ENCODE results near the gene MYMK.
"Not testable (repeated sequence)": the region's sequence is repeated elsewhere in the genome, so short reads cannot be mapped to it uniquely, and the experiment has no call there.

- TF ChIP-seq CTCF (IDR thresholded peaks at IDR 0.05; ENCODE audit: low read depth, low read length); EZH2phosphoT487 (IDR thresholded peaks at IDR 0.05; ENCODE audit: low read depth): not testable (repeated sequence)
Observed at GRCh38 chr9:133563814-133564213, 39.1 kb upstream of the MYMK start.
